HG03108 (cell line): Measurements from ENCODE around the gene WLS.

Experiments used
- ATAC-seq: cut with Tn5 transposase; IDR thresholded peaks from one replicate; pipeline ENCODE4 v1.9.1; 2021; ENCODE audit warnings: moderate library complexity; ENCODE audit not compliant: unreplicated experiment

Gene WLS

DNA sequence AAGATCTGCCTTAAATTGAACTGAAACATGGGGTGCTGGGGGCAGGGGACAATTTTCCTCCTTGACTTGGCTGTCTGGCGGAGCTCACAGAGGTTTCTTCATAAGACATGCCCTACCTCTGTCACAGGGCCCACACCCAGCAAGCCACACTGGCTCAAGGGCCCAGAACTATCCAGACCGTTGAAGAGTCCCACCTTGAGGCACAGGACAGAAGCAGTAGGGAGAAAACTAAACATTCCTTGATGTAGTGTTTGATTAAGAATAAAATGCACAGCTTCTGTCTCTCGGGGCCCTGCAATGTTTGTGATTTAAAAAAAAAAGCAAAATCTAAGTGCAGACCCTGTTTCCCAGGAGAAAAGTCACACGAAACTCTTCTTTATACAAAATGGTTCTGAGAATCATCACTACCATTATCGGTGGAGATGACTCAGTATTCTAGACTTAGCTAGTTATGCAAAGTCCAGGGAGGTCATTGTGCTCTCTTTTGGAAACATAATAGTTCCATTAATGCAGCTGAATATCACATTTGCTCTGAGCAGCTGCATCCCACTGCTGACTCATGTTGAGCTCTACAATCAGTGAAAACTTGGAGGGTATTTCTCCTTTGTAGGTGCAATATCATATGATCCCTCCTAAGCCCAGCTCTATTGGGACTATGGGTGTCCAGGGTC, 128.3 kb downstream of the WLS start:
- no peak for ATAC-seq

DNA sequence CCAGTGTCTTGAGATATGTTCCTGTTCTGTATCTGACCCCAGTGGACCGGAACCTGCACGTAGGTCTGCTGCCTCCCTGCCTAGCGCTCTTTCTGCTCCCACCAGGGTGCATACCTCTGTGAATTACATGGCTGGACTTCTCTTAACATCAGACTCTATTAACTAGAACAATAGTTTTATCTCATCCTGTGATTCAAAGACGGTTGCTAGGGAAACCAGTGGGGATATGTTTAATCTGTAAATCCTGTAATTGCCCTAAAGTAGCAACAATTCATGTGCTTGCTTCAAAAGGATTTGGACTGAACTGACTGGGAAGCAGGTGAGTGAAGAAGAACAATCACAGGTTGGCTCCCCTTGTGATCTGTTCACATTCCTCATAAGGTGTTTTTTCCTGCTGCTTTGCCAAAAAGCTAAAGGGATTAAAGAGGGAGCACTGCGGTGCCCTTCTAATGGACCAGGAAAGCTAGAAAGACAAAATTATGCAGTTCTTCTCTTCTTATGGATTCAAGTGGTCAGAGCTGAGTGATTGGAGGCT, 129.2 kb downstream of the WLS start:
- ATAC-seq: no peak

DNA sequence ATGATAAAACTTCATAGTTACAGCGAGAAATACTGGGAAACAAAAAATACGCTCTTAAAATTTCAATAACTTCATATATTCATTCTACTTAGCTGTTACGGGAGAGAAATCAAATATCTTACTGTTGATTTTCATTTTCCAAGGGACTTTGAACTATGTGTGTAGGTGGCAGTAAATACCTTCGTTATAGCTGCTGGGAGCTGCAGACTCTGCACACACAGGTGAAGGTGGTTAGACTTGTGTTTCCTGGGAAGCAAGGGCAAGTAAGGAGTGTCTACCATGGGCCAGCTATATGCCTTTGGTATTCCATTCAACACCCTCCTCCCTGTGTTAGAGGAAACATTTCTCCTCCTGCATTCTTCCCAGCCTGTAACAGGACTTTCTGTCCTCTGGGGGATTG, 130.5 kb downstream of the WLS start:
- ATAC-seq: no peak

DNA sequence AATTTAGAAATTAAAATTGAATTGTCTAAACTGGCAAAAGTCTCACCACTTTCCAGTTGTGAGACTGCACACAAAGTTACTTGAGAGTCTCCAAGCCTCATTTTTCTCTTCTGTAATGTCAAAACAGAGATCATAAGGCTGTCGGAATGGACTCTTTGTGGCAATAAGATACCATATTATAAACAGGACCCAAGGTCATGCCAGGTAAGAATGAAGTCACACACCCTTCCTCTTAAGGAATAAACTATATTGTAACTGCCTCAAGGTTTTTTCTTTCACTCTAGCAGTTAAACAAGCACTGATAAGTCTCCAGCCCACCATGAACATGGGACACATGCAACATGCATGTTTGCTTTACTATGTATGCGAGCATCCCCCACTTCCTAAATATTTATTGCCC, 131.8 kb downstream of the WLS start:
- no peak for ATAC-seq

DNA sequence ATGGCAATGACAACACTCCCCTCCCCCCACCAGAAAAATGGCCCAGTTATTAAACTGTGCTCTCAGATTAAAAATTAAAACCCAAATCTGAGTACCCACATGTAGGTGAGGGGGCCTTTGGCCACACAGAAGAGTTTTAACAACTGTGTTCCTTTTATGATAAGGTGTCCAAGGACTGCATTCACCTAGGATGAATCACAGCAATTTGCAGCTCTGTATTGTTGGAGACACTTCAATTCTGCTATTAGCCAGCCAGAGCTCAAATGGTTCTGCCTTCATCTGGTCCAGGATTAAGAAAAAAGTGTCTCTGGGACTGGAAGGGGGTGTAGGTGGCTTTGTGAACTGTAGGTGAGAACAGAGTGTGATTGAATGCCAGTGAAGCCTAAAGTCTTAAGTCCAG, 138.6 kb downstream of the WLS start:
- no peak for ATAC-seq

DNA sequence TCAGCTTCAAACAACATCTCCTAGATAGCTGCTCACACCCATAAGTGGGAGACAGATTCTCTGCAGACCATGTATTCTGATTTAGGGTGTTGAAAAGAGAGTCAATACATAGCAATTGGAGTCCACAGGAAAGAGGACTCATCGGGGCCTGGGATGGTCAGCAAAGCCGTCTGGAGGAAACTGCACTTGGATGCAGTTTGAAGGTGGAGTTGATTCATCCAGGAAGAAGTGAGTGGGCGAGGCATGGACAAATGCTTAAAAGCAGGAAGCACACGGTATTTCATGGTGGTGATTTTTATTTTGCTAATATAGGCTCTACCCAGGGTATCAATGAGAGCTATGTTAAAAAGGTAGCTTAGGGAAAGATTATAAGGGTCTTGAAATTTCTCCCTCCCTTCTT, 145.1 kb downstream of the WLS start:
- no peak for ATAC-seq

DNA sequence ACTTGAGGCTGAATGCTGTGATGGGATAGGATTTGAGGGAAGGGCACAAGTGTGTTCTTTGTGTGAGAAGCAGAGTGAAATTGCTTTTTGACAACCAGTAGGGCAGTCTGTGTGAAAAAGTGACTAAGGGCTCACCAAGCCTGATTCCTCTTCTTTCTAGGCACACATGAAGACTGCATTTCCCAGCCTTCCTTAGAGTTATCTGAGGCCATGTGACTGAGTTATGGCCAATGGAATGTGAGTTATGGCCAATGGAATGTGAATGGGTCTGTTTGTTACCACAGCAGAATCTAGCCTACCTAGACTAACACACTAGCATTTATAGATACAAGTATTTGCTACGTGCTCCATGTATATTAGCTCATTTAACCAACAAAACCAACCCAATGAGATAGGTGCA, 146.6 kb downstream of the WLS start:
- no peak for ATAC-seq

DNA sequence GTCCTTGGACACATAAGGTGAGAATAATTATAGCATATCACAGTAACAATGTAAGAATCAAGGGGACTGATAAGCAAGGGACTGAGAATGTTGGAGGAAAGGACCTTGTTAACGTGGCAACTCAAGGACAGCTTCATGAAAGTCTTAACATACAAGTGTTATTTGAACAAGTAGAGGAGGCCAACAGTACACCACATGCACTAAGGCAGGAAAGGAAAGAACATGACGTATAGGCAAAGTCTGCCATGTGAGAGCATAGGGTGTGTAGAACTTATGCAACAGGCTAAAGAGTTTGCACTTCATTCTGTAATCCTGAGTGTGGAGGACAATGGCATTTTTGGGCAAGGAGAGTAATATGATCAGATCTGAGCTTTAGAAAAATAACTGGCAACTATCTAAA, 148.6 kb downstream of the WLS start:
- no peak for ATAC-seq

DNA sequence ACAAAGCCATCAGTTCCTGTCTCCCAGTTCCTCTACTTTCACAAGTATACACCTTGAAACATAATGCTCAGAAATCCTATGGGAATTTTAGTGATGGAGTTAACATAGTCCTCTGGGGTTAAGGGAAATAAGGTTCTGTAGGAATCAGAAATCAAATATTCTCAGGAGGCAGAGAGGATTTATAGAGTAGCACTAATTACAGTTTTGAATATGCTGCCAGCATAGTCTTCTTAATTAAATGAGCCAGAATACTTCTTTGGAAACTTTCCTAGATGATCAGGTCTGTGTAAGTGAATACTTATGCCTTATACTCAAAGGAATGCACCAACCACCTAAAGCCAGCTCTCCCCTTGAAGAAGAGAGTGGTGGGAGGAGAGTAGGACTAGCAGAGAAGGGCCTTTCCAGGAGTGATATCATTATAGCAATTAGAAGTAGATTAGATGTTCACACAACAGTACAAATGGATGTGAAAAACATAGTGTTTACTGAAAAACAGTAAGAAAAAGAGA, 150.5 kb downstream of the WLS start:
- ATAC-seq: no peak

DNA sequence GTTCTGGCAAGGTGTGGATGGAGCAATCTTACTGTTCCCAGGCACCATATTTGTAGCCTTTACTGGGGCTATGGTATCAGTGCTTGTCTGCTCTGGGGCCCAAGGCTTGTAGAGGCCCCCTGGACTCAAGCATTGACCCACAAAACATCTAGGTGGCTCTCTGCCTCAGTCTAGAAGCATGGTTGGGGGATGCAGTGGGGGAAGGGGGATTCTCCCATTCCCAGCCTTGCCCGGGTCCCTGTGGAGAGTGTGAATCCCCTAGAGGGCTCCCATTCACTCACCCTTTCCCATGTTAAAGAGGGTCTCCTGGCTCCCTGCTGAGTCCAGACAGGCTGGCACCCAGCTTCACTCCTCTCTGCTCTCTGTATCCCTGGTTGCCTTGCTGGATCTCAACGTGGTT, 153.7 kb downstream of the WLS start:
- ATAC-seq: no peak
